DND-41 (cell line): ENCODE results near the gene ACVR1C.

ENCODE experiments used
- CTCF ChIP-seq: IDR thresholded peaks from 2 replicates; pipeline ENCODE4 v1.5.1; 2012; ENCODE audit warnings: borderline replicate concordance, low read length, moderate library complexity, mild to moderate bottlenecking; ENCODE audit not compliant: poor library complexity, severe bottlenecking; ENCODE audit errors: extremely low read depth
- EZH2 ChIP-seq: IDR thresholded peaks from 3 replicates; pipeline ENCODE4 v1.6.1; 2012; ENCODE audit warnings: borderline replicate concordance, low read depth, mild to moderate bottlenecking, moderate library complexity, low read length, inconsistent platforms; ENCODE audit not compliant: severe bottlenecking

- TF ChIP-seq CTCF (no peak), EZH2 (no peak)
Measured at GRCh38 chr2:157509744-157510143, 118.9 kb downstream of the ACVR1C start.
